Erythroblast (primary cell): ENCODE results near the gene PROKR1.

Source experiments
- GATA1 ChIP-seq: IDR thresholded peaks from 2 replicates; pipeline ENCODE4 v1.6.1; 2011; ENCODE audit warnings: low read depth, mild to moderate bottlenecking, control low read depth, low read length, moderate library complexity
- POLR2A ChIP-seq: IDR thresholded peaks from 2 replicates; pipeline ENCODE4 v1.6.1; 2011; ENCODE audit warnings: mild to moderate bottlenecking, low read length

DNA sequence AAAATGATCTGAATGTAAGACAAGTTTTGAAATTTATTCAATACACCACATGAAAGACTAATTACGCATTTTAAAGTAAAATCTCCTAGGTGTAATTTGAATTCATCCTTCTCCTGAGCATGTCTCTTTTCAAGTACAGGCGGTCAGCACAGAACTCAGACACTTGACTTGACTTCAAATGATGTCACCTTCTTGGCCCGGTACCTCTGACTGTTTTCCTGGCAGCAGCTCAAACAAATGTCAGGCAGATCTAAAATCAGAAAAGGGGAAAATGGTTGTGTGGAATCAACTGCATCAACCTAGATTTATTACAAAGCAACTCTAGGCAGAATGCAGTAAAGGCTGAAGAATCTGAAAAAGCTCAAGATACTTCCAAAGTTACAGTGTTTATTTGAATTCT, 11.4 kb upstream of the PROKR1 start:
- no peak for TF ChIP-seq GATA1
- TF ChIP-seq POLR2A = no peak
